HG03442 (cell line): ENCODE data around the gene ELMO2.

Experiments
- ATAC-seq: cut with Tn5 transposase; IDR thresholded peaks from one replicate; pipeline ENCODE4 v1.9.1; 2021; ENCODE audit warnings: mild to moderate bottlenecking, moderate library complexity; ENCODE audit not compliant: unreplicated experiment

The ELMO2 gene

GRCh38 chr20:46353500-46354206 lies 52.8 kb downstream of the ELMO2 start:
- no peak for ATAC-seq

DNA sequence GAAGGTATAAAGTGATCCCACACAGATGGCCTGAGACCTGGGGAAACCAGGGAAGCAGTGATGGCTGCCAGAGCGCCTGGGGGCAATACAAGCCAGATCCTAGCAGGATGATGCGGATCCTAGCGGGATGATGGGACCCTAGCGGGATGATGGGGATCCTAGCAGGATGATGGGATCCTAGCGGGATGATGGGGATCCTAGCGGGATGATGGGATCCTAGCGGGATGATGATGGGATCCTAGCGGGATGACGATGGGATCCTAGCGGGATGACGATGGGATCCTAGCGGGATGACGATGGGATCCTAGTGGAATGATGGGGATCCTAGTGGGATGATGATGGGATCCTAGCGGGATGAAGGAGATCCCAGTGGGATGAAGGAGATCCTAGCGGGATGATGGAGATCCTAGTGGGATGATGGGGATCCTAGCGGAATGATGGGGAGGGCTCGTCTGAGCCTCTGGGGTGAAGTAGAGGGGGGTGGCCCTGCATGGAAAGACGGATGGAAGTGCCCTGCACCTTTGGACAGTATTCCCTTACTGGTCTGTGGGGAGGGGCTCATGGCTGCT lies 54.0 kb downstream of the ELMO2 start:
- no peak for ATAC-seq

GRCh38 chr20:46351357-46352058 lies 54.9 kb downstream of the ELMO2 start:
- no peak for ATAC-seq

DNA sequence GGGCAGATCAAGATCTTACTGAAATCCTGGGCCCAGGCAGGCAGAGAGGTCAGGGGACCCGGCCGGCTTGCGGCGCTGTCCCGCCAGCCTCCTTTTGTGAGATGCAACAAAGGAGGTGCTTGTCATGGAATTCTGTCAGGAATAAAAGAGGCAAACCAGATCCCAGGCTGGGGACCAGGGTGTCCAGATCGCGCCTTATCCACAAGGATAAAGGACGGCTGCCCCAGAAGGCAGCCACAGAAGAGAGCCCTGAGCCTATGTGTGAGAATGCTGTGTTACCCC lies 55.5 kb downstream of the ELMO2 start:
- ATAC-seq: no peak

DNA sequence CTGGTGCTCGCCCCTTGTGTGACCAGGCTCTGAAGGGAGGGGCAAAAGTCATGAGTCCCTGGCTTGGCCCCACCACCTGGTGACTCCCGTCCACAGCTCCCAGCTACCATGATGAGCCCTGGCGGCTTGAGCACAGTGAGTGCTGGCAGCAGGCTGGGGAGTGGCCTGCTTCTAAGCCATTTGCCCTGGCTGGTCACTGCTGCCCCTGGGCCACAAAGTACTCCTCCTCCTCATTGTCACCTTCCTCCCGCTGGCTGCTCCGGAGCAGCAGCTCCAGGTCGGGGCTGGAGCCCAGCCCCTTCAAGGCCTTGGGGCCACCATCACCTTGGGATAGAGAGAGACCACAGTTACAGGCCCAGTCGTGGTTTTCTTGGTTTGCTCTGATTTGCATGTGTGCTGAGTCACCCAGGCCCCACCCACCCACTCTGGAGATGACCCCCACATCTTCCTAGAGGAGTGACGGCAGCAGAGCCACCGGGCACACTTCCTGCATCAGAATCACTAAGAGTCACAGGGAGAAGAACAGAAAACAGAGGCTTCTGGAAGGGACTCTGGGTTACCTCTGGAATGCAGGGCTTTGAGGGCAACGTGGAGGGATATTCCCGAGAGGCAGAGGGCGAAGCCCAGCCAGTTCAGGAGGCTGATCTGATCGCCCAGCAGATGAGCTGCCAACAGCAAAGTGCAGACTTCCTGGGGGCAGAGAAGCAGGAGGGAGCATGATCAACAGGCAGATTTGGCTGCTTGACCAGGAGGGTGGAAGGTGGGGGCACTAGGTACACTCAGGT lies 56.0 kb downstream of the ELMO2 start:
- no peak for ATAC-seq

- no peak for ATAC-seq
Measured at GRCh38 chr20:46349742-46350056, 56.7 kb downstream of the ELMO2 start.

DNA sequence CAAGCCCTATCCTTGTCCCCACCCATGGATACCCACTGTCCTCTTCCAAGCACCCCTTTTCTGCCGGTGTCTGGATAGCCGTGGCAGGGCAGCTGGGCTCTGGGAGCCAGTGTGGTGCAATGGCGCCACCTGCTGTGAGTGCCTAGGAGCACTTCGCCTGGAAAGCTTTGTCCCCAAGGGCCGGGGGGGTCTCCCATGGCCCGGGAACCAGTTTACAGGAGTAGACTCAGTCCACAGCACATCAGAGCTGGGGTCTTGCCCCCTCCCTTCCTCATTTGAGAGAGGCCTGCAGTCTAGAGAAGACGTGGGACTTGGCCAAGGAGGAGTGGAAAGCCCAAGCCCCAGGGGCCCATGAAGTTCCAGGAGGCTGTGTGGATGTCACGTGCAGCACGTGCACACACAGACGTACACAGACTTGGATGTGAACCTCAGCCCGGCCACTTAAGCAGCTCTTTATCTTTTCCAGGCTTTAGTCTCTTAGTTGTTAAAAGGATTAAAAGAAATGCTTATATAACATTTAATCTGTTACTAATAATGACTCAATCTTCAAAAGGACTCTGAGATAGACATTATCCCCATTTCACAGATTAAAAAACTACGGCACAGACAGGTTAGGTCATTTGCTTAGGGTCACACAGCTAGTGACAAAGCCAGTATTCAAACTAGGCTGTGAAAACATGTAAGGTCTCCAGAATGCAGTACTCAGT lies 57.2 kb downstream of the ELMO2 start:
- no peak for ATAC-seq

GRCh38 chr20:46347841-46348803 lies 58.3 kb downstream of the ELMO2 start:
- no peak for ATAC-seq

- ATAC-seq: no peak
Measured at GRCh38 chr20:46346770-46347169, 59.6 kb downstream of the ELMO2 start.

- no peak for ATAC-seq
Measured at GRCh38 chr20:46344488-46345162, 61.8 kb downstream of the ELMO2 start.

DNA sequence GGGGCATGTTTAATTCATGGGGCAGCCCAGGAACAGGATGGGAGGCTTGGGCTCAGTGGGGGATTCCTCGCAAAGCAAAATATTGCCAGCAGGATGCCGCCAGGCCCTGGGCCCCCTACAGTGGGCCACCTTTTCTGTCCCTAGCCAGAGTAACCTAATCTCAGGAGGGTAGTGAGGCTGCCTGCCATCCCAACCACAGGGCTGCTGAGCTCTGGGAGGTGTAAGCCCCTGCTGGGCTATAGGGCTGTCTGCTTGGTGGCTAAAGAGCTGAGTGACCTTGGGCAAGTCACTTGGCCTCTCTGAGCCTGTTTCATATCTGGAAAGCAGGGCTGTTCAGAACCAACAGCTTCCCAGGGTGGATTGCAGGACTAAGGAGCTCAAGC lies 62.4 kb downstream of the ELMO2 start:
- no peak for ATAC-seq

DNA sequence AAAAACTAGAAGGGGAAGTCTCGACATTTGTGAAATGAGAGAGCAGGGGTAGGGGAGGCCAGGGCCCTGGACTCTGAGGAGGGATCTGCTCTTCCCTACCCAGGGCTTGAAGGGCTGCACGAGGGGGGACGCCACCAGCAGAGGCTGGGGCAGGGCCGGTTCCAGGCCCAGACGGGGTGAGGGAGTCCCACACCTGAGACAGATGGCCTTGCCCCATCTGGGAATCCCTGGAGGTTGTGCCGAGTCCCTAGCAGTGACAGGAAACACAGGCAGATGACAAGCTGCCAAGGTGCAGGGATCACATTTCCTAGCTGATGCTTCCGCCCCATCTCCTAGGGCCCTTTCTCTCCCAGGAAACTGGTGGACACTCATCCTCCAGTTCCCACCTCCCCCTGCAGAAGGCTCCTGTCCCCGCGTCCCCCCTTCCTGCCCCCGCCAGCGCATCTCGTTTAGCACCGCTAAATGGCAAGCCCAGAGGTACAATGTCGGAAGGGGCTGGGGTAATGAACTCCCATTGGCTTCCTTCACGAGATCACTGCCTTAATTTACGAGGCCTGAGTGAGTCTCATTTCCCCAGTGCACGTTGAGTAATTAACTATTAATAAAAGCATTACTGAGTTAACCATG lies 63.0 kb downstream of the ELMO2 start:
- no peak for ATAC-seq

DNA sequence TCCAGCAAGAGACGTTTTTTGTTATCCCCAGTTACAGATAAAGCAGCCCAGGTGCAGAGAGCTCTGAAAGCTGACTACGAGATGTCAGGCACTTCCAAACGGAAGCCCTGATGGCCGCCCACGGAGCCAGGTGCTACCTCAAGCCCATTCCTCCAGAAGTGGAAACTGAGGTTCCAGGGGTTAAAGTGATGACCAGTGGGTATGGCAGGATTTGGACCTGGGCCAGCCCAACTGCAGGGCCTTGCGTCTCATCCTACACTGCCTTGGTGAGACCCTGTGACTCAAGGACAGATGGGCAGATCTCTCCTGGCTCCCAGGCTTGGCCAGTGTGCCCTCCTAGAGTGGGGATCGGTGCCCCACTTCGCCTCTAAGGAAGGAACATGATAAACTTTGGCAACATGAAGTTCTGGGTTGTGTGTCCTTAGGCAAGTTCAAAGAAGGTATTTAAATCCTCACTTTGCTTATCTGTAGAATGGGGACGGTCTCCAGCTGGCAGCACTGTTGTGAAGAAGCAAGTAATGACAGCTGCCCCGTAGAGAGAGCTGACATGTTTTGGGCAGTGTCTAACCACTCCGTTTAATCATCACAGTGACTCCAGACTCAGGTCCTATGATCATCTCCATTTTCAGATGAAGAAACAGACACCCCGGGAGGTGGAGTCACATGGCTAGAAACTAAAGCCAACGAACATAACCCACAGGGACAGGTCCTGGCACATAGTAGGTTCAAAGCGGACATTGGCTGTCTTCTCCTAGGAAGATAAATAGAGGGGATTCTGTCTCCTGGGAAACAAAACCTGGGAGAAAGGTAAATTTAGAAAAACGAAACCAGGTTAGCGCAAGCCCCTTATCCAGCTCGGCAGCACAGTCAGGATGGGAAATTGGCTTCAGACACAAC lies 63.7 kb downstream of the ELMO2 start:
- no peak for ATAC-seq

- ATAC-seq: no peak
Measured at GRCh38 chr20:46342010-46342378, 64.4 kb downstream of the ELMO2 start.

DNA sequence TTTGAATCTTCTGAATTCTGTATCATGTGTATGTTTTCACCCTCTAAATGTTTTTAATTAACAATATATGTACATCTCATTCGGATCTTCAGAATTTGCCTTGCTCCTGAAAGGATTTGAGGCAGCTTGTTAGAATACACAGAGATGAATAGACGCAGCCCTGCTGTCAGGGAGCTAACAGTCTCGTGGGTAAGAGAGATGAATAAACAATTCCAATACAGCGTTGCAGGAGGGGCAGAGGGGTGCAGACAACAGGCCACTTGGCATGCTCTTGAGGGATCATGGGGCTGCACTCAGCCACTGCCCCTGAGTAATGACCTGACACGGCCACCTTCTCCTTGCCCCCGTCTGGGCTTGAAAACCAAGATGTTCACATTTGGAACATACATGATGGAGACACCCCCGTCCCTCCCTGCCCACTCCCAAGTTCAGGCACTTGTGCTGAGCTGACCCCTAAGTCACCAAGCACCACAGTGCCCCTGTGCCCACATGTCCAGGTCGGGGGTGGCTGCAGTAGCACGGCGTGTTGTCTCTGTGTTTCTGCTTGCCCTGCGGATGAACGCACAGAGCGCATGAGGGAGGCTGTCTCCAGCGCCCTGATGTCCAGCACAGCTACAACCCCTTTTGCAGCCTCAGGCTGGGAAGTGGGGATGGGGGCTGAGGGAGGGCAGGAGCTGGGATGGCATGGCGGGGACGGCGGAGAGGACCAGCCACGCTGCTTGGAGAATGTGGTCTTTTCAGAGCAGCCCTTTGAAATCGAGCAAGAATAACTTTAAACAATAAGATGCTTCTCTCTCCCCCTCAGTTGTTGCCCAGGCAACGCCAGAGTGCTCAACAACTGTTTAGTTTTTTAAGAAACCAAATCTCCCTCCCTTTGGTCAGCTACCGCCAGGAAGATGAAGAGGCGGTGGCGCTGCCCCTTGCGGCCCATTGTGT lies 65.1 kb downstream of the ELMO2 start:
- no peak for ATAC-seq

GRCh38 chr20:46339037-46339436 lies 67.4 kb downstream of the ELMO2 start:
- no peak for ATAC-seq

DNA sequence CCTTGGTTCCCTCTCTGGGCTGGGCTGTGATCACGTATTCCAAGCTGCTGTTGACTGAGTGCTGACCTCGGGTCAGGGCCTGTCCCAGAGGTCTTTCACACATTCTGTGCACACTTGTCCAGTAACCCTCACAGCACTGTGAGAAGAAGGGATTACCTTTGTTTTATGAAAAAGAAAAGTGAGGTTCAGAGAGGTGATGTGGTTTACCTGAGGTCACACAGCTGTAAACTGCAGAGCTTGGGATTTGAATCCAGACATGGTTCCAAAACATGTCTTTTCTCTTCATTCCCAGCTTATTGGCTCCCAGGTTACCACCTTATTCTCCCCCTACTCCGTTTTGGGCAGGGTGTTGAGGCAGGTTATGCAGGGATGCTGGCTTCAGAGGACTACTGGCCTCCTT lies 69.7 kb downstream of the ELMO2 start:
- ATAC-seq: no peak
